Measurements from ENCODE around the gene THTPA.
A peak's percentile ranks its signal among the peaks of the same experiment; 100 is the strongest.
"Not testable (repeated sequence)": the region's sequence is repeated elsewhere in the genome, so short reads cannot be mapped to it uniquely, and the experiment has no call there.

THTPA gene

GRCh38 chr14:23583761-23584526 lies 27.9 kb downstream of the THTPA start:
- CTCF ChIA-PET, H3K36me3 Mint-ChIP-seq: not testable (repeated sequence)

GRCh38 chr14:23584527-23585203 lies 28.6 kb downstream of the THTPA start:
- H3K27me3 Mint-ChIP-seq, result peaks cover 53% of the 10 kb centered on the region
- CTCF ChIA-PET, H3K4me3 Mint-ChIP-seq, H3K9me3 Mint-ChIP-seq, H3K27ac Mint-ChIP-seq, DNase-seq, H3K36me3 Mint-ChIP-seq, H3K4me1 Mint-ChIP-seq: not testable (repeated sequence)

More at GRCh38 chr14:23583761-23584526, 27.9 kb downstream of the THTPA start:
- not testable (repeated sequence) for H3K9me3 Mint-ChIP-seq, DNase-seq, H3K4me1 Mint-ChIP-seq, H3K4me3 Mint-ChIP-seq, H3K27ac Mint-ChIP-seq
- peaks cover 54% of the 10 kb centered on the region for H3K27me3 Mint-ChIP-seq

DNA sequence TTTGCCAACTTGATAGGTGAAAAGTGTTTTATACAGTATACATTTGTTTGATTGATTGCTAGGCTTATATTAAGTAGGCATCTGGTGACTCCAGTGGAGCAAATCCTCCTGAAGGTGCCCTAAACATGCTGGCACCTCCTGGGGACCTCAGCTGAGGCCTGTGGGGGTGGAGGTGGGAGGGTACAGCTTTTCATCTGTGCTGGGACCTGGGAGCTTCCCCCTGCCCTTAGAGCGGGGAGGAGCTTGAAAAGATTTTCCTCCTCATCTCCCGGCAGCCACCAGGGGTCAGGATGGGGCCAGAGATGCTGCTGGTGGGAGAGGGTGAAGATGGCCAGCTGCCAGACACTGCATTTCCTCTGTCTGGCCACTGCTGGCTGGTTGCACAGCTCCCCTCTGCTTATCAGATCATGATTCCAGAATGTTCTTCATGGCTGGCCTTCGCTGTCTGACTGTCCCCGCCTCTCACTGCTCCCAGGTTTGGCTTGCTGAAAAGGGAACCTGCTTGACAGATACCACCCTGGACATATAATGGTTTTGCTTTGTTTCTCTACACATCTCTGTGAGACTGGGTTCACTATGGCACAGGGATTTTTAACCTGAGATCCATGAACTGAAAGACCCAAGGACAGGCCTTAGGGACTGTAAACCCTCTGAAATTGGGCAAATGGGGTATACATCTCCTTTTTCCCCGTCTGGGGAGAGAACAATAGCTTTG lies 33.0 kb downstream of the THTPA start:
- no peak overlapping the region for H3K27ac Mint-ChIP-seq
- H3K27me3 Mint-ChIP-seq, result peaks cover 29% of the 10 kb centered on the region
- peak; percentile 85 for DNase-seq
- CTCF ChIA-PET, result interaction anchor here (0.7 to 3.8 kb wide), 31 partner anchors 11 to 447 kb away, joined by 3 to 33 read pairs (median 4); partner anchors contain the start of gene DHRS2
- no peaks in the 10 kb centered on the region for H3K9me3 Mint-ChIP-seq
- no peak overlapping the region for H3K4me3 Mint-ChIP-seq
- no peaks in the 10 kb centered on the region for H3K36me3 Mint-ChIP-seq
- no peaks in the 10 kb centered on the region for H3K4me1 Mint-ChIP-seq

GRCh38 chr14:23589606-23590005 lies 33.5 kb downstream of the THTPA start:
- Mint-ChIP-seq H3K9me3 (no peaks in the 10 kb centered on the region), H3K27ac (no peak overlapping the region), H3K4me3 (no peak overlapping the region), H3K4me1 (no peaks in the 10 kb centered on the region), H3K36me3 (no peaks in the 10 kb centered on the region), H3K27me3 (peaks cover 27% of the 10 kb centered on the region)
- no peak for DNase-seq
- CTCF ChIA-PET, result interaction anchor here (0.7 to 3.8 kb wide), 24 partner anchors 10 to 344 kb away, joined by 3 to 33 read pairs (median 5); partner anchors contain the start of gene DHRS2

- Mint-ChIP-seq H3K4me3 (no peak overlapping the region), H3K9me3 (no peaks in the 10 kb centered on the region), H3K27me3 (peaks cover 27% of the 10 kb centered on the region), H3K27ac (no peak overlapping the region), H3K36me3 (no peaks in the 10 kb centered on the region), H3K4me1 (no peaks in the 10 kb centered on the region)
- no peak for DNase-seq
- CTCF ChIA-PET, result interaction anchor here (0.7 to 3.8 kb wide), 6 partner anchors 11 to 341 kb away, joined by 3 to 32 read pairs (median 10); no protein-coding TSS in a partner anchor
These were observed 34.1 kb downstream of the THTPA start for GRCh38 chr14:23590198-23590597.

DNA sequence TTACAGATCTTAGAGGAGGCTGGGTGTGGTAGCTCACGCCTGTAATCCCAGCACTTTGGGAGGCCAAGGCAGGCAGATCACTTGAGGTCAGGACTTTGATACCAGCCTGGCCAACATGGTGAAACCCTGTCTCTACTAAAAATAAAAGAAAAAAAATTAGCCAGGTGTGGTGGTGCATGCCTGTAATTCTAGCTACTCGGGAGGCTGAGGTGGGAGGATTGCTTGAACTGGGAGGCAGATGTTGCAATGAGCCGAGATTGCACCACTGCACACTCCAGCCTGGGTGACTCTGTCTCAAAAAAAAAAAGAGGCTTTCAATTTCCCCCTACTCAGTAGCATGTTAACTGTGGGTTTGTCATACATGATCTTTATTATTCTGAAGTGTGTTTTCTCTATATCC lies 38.1 kb downstream of the THTPA start:
- H3K36me3 Mint-ChIP-seq, H3K4me1 Mint-ChIP-seq, H3K9me3 Mint-ChIP-seq, H3K4me3 Mint-ChIP-seq, CTCF ChIA-PET, DNase-seq, H3K27ac Mint-ChIP-seq: not testable (repeated sequence)
- peaks cover 16% of the 10 kb centered on the region for H3K27me3 Mint-ChIP-seq

DNA sequence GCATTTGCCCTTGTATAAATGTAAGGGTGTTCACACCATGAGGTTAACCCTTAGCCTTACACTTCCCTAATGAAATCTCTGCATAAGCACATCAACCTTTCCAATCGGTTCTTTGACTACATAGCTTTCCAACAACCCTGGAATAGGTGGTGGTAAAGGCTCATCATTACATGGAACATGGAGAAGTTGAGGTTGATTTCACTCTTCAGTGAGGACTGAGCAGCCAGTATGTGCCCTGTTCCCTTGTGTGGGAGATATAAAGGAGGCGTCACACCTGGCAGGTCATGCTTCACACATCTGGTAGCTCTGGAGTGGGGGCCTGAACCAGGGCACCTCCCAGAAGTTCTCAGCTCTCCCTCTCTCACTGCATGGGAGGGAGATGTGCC lies 44.2 kb downstream of the THTPA start:
- H3K36me3 Mint-ChIP-seq, result no peaks in the 10 kb centered on the region
- DNase-seq, result no peak
- peaks cover 4% of the 10 kb centered on the region for H3K27me3 Mint-ChIP-seq
- CTCF ChIA-PET, result interaction anchor here (0.7 to 2.1 kb wide), 3 partner anchors 12 to 65 kb away, joined by 3 to 7 read pairs (median 5); no protein-coding TSS in a partner anchor
- no peaks in the 10 kb centered on the region for H3K4me1 Mint-ChIP-seq
- no peaks in the 10 kb centered on the region for H3K9me3 Mint-ChIP-seq
- no peak overlapping the region for H3K4me3 Mint-ChIP-seq
- no peak overlapping the region for H3K27ac Mint-ChIP-seq

DNA sequence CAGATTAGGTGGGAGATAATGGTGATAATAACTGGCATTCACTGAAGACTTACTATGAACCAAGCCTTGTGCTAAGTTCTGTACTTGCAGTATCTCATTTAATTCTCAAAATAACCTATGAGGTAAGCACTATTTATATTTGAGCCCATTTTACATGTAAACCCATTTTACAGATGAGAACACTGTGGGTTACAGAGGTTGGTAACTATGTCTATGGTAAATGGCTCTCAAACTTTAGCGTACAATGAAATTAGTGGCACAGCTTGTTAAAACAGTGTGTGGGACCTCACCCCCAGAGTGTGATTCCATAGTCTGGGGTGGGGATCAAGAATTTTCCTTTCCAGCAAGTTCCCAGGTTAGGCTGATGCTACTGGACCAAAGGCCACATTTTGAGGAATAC lies 44.7 kb downstream of the THTPA start:
- no peaks in the 10 kb centered on the region for H3K4me1 Mint-ChIP-seq
- H3K36me3 Mint-ChIP-seq, result no peaks in the 10 kb centered on the region
- H3K9me3 Mint-ChIP-seq, result no peaks in the 10 kb centered on the region
- H3K4me3 Mint-ChIP-seq, result no peak overlapping the region
- DNase-seq, result no peak
- peaks cover 3% of the 10 kb centered on the region for H3K27me3 Mint-ChIP-seq
- CTCF ChIA-PET, result interaction anchor here (2.1 kb wide), 1 partner anchor 31 kb away, joined by 7 read pairs; no protein-coding TSS in a partner anchor
- H3K27ac Mint-ChIP-seq, result no peak overlapping the region

DNA sequence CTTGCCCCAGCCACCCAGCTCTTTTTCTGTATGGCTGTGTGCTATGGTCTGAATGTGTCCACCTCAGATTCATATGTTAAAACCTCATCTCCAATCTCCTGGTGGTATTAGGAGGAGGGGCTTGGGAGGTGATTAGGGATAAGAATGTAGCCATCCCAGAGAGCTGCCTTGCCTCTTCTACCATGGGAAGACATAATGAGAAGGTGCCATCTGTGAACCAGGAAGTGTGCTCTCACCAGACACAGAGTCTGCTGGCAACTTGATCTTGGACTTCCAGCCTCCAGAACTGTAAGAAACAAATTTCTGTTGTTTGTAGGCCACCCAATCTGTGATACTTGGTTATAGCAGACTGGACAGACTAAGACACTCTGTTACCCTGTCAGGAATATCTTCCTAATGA lies 45.4 kb downstream of the THTPA start:
- Mint-ChIP-seq H3K4me1 (no peaks in the 10 kb centered on the region), H3K9me3 (no peaks in the 10 kb centered on the region), H3K27me3 (no peaks in the 10 kb centered on the region), H3K36me3 (no peaks in the 10 kb centered on the region), H3K27ac (no peak overlapping the region), H3K4me3 (no peak overlapping the region)
- DNase-seq, result no peak
- CTCF ChIA-PET, result interaction anchor here (1.2 to 2.1 kb wide), 2 partner anchors 11 to 30 kb away, joined by 3 to 7 read pairs; no protein-coding TSS in a partner anchor

- no peaks in the 10 kb centered on the region for H3K27me3 Mint-ChIP-seq
- H3K9me3 Mint-ChIP-seq, result no peaks in the 10 kb centered on the region
- CTCF ChIA-PET, result interaction anchor here (1.2 kb wide), 2 partner anchors 11 to 13 kb away, joined by 3 read pairs; no protein-coding TSS in a partner anchor
- H3K4me3 Mint-ChIP-seq, result no peak overlapping the region
- no peak overlapping the region for H3K27ac Mint-ChIP-seq
- H3K4me1 Mint-ChIP-seq, result no peaks in the 10 kb centered on the region
- DNase-seq, result no peak
- no peaks in the 10 kb centered on the region for H3K36me3 Mint-ChIP-seq
These were observed 45.7 kb downstream of the THTPA start for GRCh38 chr14:23601845-23602180.

GRCh38 chr14:23602181-23603095 lies 46.4 kb downstream of the THTPA start:
- CTCF ChIA-PET, result interaction anchor here (1.2 kb wide), 3 partner anchors 12 to 30 kb away, joined by 3 read pairs; no protein-coding TSS in a partner anchor
- Mint-ChIP-seq H3K27me3 (peaks cover 5% of the 10 kb centered on the region), H3K4me1 (no peaks in the 10 kb centered on the region), H3K9me3 (no peaks in the 10 kb centered on the region), H3K27ac (no peak overlapping the region), H3K4me3 (no peak overlapping the region), H3K36me3 (no peaks in the 10 kb centered on the region)
- DNase-seq, result no peak

- Mint-ChIP-seq H3K9me3 (no peaks in the 10 kb centered on the region), H3K4me1 (no peaks in the 10 kb centered on the region), H3K4me3 (no peak overlapping the region), H3K27ac (no peak overlapping the region), H3K27me3 (peaks cover 7% of the 10 kb centered on the region), H3K36me3 (no peaks in the 10 kb centered on the region)
- CTCF ChIA-PET, result interaction anchor here (1.2 kb wide), 2 partner anchors 14 to 29 kb away, joined by 3 read pairs; no protein-coding TSS in a partner anchor
- DNase-seq, result no peak
These were observed 47.0 kb downstream of the THTPA start for GRCh38 chr14:23603103-23603502.

- DNase-seq, result no peak
- Mint-ChIP-seq H3K36me3 (peaks cover 5% of the 10 kb centered on the region), H3K4me3 (no peak overlapping the region), H3K27ac (no peak overlapping the region), H3K4me1 (peaks cover under 1% of the 10 kb centered on the region), H3K9me3 (peaks cover 6% of the 10 kb centered on the region), H3K27me3 (peaks cover 7% of the 10 kb centered on the region)
- CTCF ChIA-PET, result no interaction called here
These were observed 48.1 kb downstream of the THTPA start for GRCh38 chr14:23604148-23604547.

Data from activated naive CD4-positive, alpha-beta T cell treated with anti-CD3 and anti-CD28 coated beads, Interleukin-2, amount 10 ng/mL, durations not matched to agents 7 days and 5 days (primary cell).